Measurements from ENCODE around the gene TLR8.

DNA sequence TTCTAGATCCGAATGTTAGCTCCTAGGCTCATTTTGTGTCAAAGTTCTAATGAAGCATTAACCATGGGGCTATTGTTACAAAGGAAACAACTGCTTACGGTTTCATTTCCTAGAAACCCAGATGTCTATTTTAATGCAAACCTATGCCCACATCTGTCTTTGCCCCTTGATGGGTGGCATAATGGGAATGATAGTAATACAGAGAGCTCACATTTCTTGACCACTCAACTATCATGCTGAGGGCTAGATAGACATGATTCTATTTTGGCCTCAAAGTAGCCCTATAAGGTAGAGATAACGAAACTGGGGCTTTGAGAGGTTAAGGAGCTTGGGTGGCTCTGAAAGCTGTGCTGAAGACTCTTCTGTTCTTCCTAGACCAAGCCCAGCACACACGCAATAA lies 37.7 kb upstream of the TLR8 start:
- TF ChIP-seq, protein P1, sequence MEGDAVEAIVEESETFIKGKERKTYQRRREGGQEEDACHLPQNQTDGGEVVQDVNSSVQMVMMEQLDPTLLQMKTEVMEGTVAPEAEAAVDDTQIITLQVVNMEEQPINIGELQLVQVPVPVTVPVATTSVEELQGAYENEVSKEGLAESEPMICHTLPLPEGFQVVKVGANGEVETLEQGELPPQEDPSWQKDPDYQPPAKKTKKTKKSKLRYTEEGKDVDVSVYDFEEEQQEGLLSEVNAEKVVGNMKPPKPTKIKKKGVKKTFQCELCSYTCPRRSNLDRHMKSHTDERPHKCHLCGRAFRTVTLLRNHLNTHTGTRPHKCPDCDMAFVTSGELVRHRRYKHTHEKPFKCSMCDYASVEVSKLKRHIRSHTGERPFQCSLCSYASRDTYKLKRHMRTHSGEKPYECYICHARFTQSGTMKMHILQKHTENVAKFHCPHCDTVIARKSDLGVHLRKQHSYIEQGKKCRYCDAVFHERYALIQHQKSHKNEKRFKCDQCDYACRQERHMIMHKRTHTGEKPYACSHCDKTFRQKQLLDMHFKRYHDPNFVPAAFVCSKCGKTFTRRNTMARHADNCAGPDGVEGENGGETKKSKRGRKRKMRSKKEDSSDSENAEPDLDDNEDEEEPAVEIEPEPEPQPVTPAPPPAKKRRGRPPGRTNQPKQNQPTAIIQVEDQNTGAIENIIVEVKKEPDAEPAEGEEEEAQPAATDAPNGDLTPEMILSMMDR (IDR thresholded peaks at IDR 0.05), result no peak
- no peak for TF ChIP-seq POLR2A (IDR thresholded peaks at IDR 0.05)
